SJSA1 (cell line): Measurements from ENCODE around the gene GRK7. TPM values are rescaled to one million over a fixed set of nuclear protein-coding genes. Genes with fewer than 3 reads are reported as not detected.
"Not testable (repeated sequence)": the region's sequence is repeated elsewhere in the genome, so short reads cannot be mapped to it uniquely, and the experiment has no call there.

Source experiments
- DNase-seq, 2 experiments: peaks; one replicate each; pipeline ENCODE4 v3.0.0-alpha.2; 2015 to 2020; ENCODE audit warnings: low spot score in 2 of 2, low read depth in 1 of 2
- H3K27ac ChIP-seq: fragments of 250-450 bp; sonication (Bioruptor Pico); 2 replicates; pipeline ENCODE4 v1.5.1; 2020; ENCODE audit warnings: mild to moderate bottlenecking, moderate library complexity
- H3K27me3 ChIP-seq: fragments of 250-450 bp; sonication (Bioruptor Pico); replicated peaks from 2 replicates; pipeline ENCODE4 v1.5.1; 2020; ENCODE audit warnings: mild to moderate bottlenecking, moderate library complexity
- H3K36me3 ChIP-seq: fragments of 250-450 bp; sonication (Bioruptor Pico); 2 replicates; pipeline ENCODE4 v1.5.1; 2020; ENCODE audit warnings: mild to moderate bottlenecking
- H3K4me1 ChIP-seq: fragments of 250-450 bp; sonication (Bioruptor Pico); replicated peaks from 2 replicates; pipeline ENCODE4 v1.6.1; 2021; ENCODE audit warnings: mild to moderate bottlenecking
- H3K4me3 ChIP-seq: fragments of 250-450 bp; sonication (Bioruptor Pico); 2 replicates; pipeline ENCODE4 v1.5.1; 2020; ENCODE audit warnings: mild to moderate bottlenecking
- H3K9me3 ChIP-seq: fragments of 250-450 bp; sonication (Bioruptor Pico); replicated peaks from 2 replicates; pipeline ENCODE4 v1.5.1; 2020; ENCODE audit warnings: mild to moderate bottlenecking
- total RNA-seq: library from RNA; depleted of rRNA; stranded (reverse); fragments of >200 nt; shearing (Covaris generic); gene quantifications from 2 replicates; pipeline ENCODE4 v1.2.3, GENCODE V29; 2014

The GRK7 gene
- total RNA-seq, 1 experiment from 2014 or later: not detected

DNA sequence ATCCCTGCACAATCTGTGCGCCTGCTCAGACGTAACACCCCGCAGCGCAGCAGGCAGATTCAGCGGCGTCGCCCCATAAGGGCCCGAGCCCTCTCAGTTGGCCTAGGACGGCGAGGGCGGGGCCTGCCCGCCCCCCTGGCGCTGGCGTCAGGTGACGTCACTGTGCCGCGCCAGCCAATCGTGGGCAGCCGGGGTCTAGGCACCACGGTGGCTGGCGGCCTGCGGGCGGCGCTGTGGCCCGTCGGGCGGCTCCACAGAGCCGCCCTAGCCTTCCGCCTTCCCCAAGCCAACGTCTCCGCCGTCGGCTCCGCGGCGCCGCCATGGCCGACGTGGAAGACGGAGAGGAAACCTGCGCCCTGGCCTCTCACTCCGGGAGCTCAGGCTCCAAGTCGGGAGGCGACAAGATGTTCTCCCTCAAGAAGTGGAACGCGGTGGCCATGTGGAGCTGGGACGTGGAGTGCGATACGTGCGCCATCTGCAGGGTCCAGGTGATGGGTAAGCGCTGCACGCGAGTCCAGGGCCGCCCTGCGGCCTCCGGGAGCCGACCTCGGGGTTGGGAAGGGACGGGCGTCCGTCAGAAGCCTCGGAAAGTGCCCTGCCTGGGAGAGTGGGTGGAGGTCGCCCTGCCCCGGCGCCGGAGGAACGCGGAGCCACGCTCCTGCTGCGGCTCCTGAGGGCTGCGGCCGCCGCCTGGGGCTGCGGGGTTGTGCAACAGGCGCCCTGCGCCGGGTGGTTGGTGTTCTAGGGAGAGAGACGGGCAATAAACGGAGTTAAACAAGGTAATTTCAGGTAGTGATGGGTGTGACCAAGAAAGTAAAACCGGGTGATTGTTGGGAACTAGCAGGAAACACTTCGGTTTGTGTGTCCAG, 25.0 kb upstream of the GRK7 start, which contains the start of gene RNF7:
RNF7 (plus strand) TSS at position 277 of the 869 bp plus-strand sequence; CDS start at position 321, 44 bp downstream.
- peak within 1 kb of the TSS; percentile 67 for H3K27ac ChIP-seq
- H3K4me3 ChIP-seq: peak within 1 kb of the TSS; percentile 83
- peaks cover 26% of the 10 kb centered on the region for H3K4me1 ChIP-seq
- H3K27me3 ChIP-seq: no peaks in the 10 kb centered on the region
- H3K36me3 ChIP-seq: peaks cover 36% of the 10 kb centered on the region
- peak; percentile 93 to 97 for DNase-seq
- no peaks in the 10 kb centered on the region for H3K9me3 ChIP-seq

DNA sequence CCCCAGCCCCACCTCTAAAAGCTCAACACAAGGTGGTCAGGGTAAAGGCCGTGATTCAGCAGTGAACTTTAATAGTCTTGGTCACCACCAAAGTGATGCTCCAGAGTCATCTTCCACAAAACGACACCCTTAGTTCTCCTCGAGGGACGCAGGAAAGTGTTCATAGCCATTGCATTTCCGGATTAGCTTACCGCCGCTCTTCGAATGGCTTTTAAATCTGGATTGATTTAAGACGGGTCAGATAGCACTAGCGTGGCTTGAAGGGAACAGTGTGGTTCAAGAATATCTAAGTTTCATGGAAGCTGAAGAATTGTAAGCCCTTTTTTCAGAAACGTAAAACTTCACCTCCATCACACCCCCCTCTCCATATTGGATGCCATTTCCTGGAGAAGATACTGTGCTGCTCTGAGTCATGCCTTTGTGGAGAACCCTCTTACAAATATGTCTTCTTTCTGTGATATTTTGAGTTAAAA, 24.3 kb upstream of the GRK7 start:
- Histone ChIP-seq H3K36me3 (peaks cover 42% of the 10 kb centered on the region), H3K27me3 (no peaks in the 10 kb centered on the region), H3K4me3 (peak overlapping the region; percentile 83), H3K9me3 (no peaks in the 10 kb centered on the region), H3K4me1 (peaks cover 29% of the 10 kb centered on the region), H3K27ac (peak overlapping the region; percentile 67)
- peak in 1 of 2 experiments; percentile 44 for DNase-seq

DNA sequence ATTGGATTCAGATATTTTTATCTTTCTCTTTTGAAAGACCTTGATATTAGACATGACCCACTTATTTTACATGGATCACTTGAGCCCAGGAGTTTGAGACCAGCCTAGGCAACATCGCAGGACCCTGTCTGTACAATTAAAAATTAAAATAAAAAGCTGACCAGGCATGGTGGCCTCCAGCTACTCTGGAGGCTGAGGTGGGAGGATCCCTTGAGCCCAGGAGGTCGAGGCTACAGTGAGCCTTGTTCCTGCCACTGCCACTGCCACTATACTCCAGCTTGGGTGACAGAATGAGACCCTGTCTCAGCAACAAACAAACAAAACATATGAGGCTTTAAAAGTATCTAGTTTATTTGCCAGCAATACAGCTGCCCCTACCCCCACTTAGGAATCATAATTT, 23.5 kb upstream of the GRK7 start:
- Histone ChIP-seq H3K9me3 (no peaks in the 10 kb centered on the region), H3K36me3 (peaks cover 50% of the 10 kb centered on the region), H3K27me3 (no peaks in the 10 kb centered on the region), H3K4me1 (peaks cover 34% of the 10 kb centered on the region), H3K27ac (peak overlapping the region; percentile 67), H3K4me3 (peak overlapping the region; percentile 83)
- no peak for DNase-seq

DNA sequence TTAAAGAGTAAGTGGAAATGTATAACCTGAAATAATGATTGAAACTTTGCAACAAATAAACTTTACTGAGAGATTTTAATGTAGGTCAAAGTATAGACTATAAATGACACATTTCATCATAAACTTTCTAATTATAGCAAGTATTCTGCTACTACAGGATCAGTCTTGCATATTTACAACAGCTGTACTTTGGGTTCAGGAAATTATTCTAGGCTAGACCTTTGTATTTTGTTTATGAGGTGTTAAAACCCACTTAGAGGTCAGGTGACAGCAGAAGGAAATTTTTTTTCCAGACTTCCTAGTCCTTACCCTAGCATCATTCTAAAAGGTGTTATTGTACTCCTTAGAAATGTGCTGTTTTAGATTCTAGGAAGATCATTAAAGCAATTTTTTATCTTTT, 22.9 kb upstream of the GRK7 start:
- no peaks in the 10 kb centered on the region for H3K9me3 ChIP-seq
- H3K27me3 ChIP-seq: no peaks in the 10 kb centered on the region
- no peak for DNase-seq
- peaks cover 56% of the 10 kb centered on the region for H3K36me3 ChIP-seq
- H3K4me1 ChIP-seq: peaks cover 35% of the 10 kb centered on the region
- no peak overlapping the region for H3K27ac ChIP-seq
- H3K4me3 ChIP-seq: no peak overlapping the region

DNA sequence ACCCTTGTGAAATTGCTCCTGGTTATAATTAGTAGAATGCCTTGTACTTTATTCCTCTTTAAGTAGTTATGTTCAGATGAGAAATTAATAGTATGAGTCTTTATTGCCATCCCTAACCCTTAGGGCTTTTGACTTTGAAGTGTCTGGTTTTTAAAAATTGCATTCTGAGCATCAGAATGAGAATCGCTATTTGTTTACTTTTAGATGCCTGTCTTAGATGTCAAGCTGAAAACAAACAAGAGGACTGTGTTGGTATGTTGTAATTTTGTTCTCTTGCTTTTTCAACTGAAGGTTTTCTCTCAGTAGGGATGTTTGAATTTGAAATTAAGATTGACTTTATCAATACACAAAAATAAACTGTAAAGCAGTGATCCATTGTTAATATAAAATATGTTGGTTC, 19.9 kb upstream of the GRK7 start:
- no peak overlapping the region for H3K27ac ChIP-seq
- DNase-seq: no peak
- H3K4me1 ChIP-seq: peaks cover 45% of the 10 kb centered on the region
- H3K27me3 ChIP-seq: no peaks in the 10 kb centered on the region
- no peak overlapping the region for H3K4me3 ChIP-seq
- H3K9me3 ChIP-seq: no peaks in the 10 kb centered on the region
- peaks cover 83% of the 10 kb centered on the region for H3K36me3 ChIP-seq

DNA sequence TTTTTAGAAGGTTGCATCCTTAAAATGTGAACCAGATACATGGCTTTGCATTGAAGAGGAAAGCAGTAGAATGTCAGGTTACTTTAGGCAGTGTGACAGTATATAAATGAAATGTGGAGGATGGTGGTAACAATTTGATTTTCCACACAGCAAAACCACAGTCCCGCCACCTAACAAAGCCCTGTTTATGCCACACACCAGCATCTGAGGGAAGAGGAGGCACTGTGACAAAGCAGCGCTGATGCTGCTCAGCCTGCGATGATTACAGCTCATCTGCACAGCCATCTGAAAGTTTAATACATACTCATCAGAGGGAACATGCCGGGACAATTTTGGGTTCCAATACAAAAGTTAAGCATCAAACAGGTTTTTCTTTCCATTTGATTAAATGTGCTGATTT, 16.2 kb upstream of the GRK7 start:
- peak; percentile 49 to 52 for DNase-seq
- Histone ChIP-seq H3K9me3 (no peaks in the 10 kb centered on the region), H3K4me1 (peaks cover 31% of the 10 kb centered on the region), H3K36me3 (peaks cover 83% of the 10 kb centered on the region), H3K4me3 (no peak overlapping the region), H3K27ac (no peak overlapping the region), H3K27me3 (no peaks in the 10 kb centered on the region)

DNA sequence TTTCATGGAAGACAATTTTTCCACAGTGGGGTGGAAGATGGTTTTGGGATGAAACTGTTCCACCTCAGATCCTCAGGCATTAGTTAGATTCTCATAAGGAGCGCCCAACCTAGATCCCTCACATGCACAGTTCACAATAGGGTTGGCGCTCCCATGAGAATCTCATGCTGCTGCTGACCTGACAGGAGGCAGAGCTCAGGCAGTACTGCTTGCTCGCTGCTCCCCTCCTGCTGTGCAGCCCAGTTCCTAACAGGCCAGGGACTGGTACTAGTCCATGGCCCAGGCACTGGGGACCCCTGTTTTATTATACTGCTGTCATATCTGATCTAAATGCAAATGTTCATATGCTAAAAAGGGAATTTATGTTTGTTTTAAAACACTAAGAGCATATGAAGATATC, 9.8 kb upstream of the GRK7 start:
- H3K27me3 ChIP-seq: no peaks in the 10 kb centered on the region
- H3K27ac ChIP-seq: no peak overlapping the region
- no peaks in the 10 kb centered on the region for H3K9me3 ChIP-seq
- peaks cover 32% of the 10 kb centered on the region for H3K36me3 ChIP-seq
- no peaks in the 10 kb centered on the region for H3K4me1 ChIP-seq
- no peak overlapping the region for H3K4me3 ChIP-seq
- no peak for DNase-seq

DNA sequence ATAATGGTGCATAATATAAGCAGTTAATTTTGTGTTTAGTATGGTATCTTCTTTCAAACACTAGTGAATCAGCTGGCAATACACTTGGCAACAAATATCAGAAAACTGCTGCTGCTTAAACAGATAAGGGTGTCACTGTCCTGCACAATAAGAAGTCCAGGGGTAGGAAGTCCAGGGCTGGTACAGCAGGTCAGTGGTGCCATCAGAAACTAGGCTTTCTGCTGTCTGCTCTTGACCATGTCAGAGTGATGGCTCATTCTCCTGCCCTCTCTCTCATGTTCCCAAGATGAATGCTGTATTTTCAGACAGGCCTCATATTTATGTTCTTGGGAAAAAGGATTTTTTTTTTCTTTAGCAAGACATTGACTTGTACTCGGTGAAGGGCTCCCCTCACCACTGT, 9.2 kb upstream of the GRK7 start:
- Histone ChIP-seq H3K36me3 (peaks cover 26% of the 10 kb centered on the region), H3K27ac (no peak overlapping the region), H3K4me3 (no peak overlapping the region), H3K9me3 (no peaks in the 10 kb centered on the region), H3K27me3 (no peaks in the 10 kb centered on the region), H3K4me1 (no peaks in the 10 kb centered on the region)
- no peak for DNase-seq

DNA sequence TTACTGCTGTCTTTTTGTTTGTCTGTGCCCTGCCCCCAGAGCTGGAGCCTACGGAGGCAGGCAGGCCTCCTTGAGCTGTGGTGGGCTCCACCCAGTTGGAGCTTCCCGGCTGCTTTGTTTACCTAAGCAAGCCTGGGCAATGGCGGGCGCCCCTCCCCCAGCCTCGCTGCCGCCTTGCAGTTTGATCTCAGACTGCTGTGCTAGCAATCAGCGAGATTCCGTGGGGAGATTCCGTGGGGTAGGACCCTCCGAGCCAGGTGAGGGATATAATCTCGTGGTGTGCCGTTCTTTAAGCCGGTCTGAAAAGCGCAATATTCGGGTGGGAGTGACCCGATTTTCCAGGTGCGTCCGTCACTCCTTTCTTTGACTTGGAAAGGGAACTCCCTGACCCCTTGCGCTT, 656 bp upstream of the GRK7 start:
- H3K27me3 ChIP-seq, H3K4me3 ChIP-seq, H3K36me3 ChIP-seq, DNase-seq, H3K9me3 ChIP-seq, H3K27ac ChIP-seq: not testable (repeated sequence)
- H3K4me1 ChIP-seq: peaks cover 12% of the 10 kb centered on the region

DNA sequence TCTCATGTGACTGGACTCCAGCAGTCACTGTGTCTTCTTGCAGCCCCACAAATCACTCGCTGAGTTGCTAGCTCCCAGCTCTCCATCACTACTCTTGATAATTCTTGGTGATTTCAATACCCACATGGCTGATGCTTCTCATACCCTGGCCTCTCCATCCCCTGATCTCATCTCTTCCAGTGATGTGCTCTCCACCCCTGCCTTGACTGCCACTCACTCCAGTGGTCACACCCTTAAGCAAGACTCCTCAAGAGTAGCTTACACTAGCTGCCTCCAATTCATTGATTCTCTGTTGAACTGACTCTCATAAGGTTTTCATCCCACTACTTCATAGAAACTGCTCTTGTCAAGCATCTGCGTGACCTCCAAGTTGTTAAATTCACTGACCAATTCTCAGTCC, 837 bp downstream of the GRK7 start:
- Histone ChIP-seq H3K36me3 (no peaks in the 10 kb centered on the region), H3K4me1 (peaks cover 14% of the 10 kb centered on the region), H3K9me3 (no peaks in the 10 kb centered on the region), H3K27ac (no peak overlapping the region), H3K27me3 (no peaks in the 10 kb centered on the region), H3K4me3 (no peak overlapping the region)
- no peak for DNase-seq

DNA sequence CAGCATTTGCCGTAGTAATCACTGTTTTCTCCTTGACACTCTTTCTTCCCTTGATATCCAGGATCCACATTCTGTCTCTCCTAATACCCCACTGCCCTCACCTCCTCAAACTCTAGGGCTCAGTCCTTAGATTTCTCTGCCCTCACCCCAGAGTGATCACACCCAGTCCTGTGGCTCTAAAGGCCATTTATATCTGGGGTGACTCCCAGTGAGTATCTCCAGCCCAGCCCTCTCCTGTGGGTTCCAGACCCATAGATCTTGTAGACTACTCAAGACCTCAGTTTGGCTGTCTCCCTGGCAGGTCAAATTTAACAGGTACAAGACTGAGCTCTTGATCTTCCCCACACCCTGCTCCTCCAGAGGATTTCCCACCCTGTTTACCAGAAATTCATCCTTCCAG, 1.3 kb downstream of the GRK7 start:
- DNase-seq: no peak
- Histone ChIP-seq H3K4me3 (no peak overlapping the region), H3K9me3 (no peaks in the 10 kb centered on the region), H3K27me3 (no peaks in the 10 kb centered on the region), H3K36me3 (no peaks in the 10 kb centered on the region), H3K27ac (no peak overlapping the region), H3K4me1 (peaks cover 19% of the 10 kb centered on the region)

DNA sequence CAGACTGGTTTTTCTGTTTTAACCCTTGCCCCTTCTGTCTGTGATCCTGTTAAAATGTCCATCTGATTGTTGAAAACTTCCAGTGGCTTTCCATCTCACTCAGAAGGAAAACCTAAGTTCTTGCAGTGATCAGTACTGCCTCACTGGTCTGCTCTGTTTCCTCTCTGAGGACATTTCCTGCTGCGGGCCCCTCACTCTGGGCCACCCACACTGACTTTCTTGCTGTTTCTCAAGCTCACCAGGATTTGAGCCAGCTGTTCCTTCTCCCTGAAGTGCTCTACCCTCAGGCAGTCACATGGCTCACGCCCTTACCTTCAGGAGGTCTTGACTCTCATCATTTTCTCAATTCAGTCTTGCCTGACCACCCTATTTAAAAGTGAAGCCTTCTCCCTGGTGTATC, 1.8 kb downstream of the GRK7 start:
- DNase-seq: peak in 1 of 2 experiments; percentile 39
- Histone ChIP-seq H3K9me3 (no peaks in the 10 kb centered on the region), H3K27ac (no peak overlapping the region)

DNA sequence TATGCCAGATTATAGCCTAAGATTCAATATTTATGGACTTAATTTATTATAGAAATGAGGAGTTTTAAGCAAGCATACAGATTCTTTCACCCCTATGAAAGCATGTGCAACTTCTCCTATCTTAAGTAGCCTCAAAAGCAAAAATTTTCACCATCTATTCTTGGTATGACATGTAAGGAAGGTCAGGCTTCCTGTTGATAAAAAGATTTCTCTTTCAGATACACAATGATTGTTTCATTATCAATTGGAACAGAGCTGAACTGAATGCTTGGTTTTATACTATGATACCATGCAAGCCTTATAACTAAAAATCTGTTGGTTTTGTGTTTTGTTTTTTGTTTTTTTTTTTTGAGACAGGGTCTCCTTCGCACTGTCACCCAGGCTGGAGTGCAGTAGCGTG, 3.9 kb downstream of the GRK7 start:
- Histone ChIP-seq H3K27me3 (no peaks in the 10 kb centered on the region), H3K9me3 (no peaks in the 10 kb centered on the region), H3K36me3 (no peaks in the 10 kb centered on the region), H3K4me3 (no peak overlapping the region), H3K27ac (no peak overlapping the region), H3K4me1 (peaks cover 25% of the 10 kb centered on the region)
- no peak for DNase-seq

More for the DNA sequence above, 1.8 kb downstream of the GRK7 start:
- H3K4me1 ChIP-seq: peaks cover 24% of the 10 kb centered on the region
- no peaks in the 10 kb centered on the region for H3K27me3 ChIP-seq
- no peak overlapping the region for H3K4me3 ChIP-seq
- H3K36me3 ChIP-seq: no peaks in the 10 kb centered on the region

DNA sequence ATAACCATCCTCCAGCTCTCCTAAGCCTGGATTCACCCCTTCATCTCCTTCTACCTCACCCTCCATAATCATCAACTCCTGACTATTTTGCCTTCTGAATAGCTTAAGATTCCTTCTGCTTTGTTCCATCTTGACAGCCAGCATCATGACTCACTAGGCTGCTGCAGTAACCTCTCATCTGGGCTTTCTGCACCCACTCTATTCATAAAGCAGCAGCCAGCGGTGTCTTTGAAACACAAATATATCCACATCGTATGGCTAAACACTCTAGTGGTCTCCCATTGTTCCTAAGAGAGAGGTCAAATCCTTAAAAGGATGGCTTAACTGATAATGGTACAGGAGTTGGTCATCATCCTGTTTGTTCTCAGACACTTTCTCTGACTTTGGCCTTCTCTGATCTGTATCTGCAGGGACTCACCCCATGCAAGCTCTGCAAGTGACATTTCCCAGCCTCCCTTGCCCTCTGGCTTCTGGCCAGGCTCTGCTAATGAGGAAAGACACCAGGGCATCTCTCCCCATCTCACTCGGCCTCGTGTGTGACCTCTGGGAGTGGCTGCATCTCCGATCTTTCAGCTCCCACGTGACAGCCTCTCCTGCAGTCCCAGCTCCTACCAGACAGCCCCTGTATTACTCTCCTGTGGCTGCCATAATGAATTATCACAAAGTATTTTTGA, 6.2 kb downstream of the GRK7 start:
- Histone ChIP-seq H3K27ac (no peak overlapping the region), H3K4me3 (no peak overlapping the region), H3K27me3 (no peaks in the 10 kb centered on the region), H3K4me1 (peaks cover 25% of the 10 kb centered on the region), H3K9me3 (no peaks in the 10 kb centered on the region), H3K36me3 (no peaks in the 10 kb centered on the region)
- peak; percentile 50 to 53 for DNase-seq
